HG02763 (cell line): ENCODE results near the gene SUMO2.
"Not testable (repeated sequence)": the region's sequence is repeated elsewhere in the genome, so short reads cannot be mapped to it uniquely, and the experiment has no call there.

Experiments used
- ATAC-seq: cut with Tn5 transposase; IDR thresholded peaks from one replicate; pipeline ENCODE4 v1.9.1; 2021; ENCODE audit warnings: mild to moderate bottlenecking, moderate library complexity; ENCODE audit not compliant: unreplicated experiment

Gene SUMO2

DNA sequence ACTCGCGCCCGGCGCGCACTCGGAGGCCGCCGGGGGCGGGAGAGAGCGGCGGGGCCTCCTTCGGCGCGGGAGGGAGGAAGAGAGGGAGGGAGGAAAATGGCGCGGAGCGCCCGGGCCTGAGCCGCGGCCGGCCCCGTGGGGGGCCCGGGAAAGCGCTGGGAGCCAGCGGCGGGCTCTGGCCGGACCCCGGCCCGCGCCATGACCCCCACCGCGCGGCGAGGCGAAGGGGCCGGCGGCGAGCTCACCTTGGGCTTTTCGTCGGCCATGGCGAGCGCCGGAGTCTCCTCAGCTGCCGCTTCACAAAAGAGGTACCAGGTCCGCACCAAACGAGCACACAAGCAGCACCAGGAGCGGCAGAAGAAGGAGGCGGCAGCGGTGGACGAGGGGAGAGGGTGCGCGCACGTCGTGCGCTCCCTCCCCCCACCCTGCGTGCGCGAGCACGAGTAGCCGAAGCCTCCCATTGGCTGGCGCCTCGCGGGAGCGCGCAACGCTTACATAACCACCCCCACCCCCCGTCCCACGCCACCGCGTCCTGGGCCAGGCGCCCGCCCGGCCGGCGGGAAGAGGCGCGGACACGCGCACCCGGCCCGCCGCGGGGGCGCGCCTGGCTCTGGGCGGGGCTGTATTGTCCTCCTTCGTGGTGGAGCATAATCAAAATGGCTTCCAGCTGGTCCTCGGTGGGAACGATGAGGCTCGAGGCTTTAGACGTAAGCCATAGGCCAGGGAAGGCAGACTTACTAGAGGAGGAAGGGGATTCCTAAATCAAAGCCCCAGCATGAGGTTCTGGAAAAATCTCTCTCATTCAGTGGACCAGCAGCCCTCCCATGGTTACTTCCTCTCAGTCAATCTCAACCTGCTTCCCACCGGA is at the start of gene SUMO2:
SUMO2 (minus strand) TSS at position 391 of the 868 bp plus-strand sequence; CDS start at position 266, 125 bp downstream.
- peak; percentile 79 for ATAC-seq

DNA sequence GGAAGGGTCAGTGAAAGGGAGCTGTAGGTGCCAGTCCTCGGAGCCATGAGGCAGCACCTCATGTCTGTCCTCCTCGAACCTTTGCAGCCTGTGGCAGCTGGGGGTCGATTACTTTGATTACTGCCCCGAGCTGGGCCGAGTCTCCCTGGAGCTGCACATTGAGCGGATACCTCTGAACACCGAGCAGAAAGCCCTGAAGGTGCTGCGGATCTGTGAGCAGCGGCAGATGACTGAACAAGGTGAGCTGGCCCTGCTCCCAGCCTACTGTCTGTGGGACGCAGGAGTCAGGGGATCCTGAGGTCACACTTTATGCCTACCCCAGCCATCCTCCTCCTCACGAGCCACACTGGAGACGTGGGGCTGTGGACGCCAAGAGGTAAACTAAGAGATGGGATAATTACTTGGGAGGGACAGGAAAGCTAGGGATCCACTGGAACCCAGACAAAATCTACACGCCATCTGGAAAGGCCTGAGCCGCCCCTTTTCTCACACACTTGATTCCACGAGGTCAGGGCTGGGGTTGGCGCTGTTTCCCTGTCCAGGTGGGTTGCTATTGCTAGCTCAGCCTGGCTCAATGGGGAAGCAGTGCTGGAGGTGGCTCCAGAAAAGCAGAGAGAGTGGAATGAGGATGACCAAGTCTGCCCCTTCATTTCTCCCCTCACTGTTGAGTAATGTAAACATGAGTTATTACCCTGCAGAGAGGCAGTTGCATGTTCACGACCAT is 49.1 kb upstream of the SUMO2 start:
- ATAC-seq, result no peak

- ATAC-seq, result no peak
These were observed 48.3 kb upstream of the SUMO2 start for GRCh38 chr17:75231071-75231470.

GRCh38 chr17:75228847-75229246 is 46.1 kb upstream of the SUMO2 start:
- no peak for ATAC-seq

GRCh38 chr17:75228305-75228704 is 45.5 kb upstream of the SUMO2 start:
- ATAC-seq, result no peak

GRCh38 chr17:75227729-75228128 is 45.0 kb upstream of the SUMO2 start:
- ATAC-seq, result no peak

GRCh38 chr17:75225016-75225415 is 42.3 kb upstream of the SUMO2 start:
- no peak for ATAC-seq

- ATAC-seq, result no peak
These were observed 37.1 kb upstream of the SUMO2 start for GRCh38 chr17:75219815-75220214.

- ATAC-seq, result no peak
These were observed 35.4 kb upstream of the SUMO2 start for GRCh38 chr17:75218131-75218530.

DNA sequence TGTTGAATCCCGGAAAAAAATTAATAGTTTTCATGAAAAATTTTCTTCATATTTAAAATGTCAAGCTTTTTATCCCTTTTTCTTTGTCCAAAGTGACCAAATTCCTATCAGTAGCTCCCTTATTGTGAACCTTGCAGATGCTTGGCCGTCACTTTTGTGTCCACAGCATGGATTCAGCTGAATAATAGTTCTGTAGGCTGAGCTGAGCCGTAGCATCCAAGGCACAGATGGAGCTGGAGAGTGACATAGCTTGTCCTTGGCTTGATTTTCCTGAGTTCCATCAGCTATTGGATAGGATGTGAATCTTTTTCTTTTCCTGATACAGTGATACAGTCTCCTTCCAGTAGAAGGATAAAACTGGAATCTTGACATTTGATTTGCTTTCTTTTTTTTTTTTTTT is 26.3 kb upstream of the SUMO2 start:
- no peak for ATAC-seq

DNA sequence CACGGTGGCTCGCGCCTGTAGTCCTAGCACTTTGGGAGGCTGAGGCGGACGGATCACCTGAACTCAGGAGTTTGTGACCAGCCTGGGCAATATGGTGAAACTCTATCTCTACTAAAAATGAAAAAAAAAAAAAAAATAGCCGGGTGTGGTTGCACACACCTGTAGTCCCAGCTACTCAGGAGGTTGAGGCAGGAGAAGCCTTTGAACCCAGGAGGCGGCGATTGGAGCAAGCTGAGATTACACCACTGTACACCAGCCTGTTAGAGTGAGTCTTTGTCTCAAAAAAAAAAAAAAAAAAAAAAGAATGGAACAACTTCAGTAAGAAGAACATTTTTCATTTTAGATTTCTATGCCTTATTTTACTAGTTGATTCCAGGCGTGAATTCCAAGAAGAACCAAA is 25.4 kb upstream of the SUMO2 start:
- no peak for ATAC-seq

DNA sequence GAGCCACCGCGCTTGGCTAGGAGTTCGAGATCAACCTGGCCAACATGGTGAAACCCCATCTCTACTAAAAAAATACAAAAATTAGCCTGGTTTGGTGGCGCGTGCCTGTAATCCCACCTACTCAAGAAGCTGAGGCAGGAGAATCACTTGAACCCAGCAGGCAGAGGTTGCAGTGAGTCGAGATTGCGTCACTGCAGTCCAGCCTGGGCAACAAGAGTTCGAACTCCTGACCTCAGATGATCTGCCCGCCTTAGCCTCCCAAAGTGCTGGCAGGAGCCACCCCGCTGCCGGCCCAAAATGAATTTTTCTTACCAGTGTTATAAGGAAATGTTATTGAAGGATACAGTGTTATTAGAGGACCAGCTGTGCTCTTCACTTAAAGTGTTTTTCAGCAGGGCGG is 25.0 kb upstream of the SUMO2 start:
- no peak for ATAC-seq

- ATAC-seq, result not testable (repeated sequence)
These were observed 24.3 kb upstream of the SUMO2 start for GRCh38 chr17:75207050-75207407.

GRCh38 chr17:75205793-75206163 is 23.0 kb upstream of the SUMO2 start:
- no peak for ATAC-seq

DNA sequence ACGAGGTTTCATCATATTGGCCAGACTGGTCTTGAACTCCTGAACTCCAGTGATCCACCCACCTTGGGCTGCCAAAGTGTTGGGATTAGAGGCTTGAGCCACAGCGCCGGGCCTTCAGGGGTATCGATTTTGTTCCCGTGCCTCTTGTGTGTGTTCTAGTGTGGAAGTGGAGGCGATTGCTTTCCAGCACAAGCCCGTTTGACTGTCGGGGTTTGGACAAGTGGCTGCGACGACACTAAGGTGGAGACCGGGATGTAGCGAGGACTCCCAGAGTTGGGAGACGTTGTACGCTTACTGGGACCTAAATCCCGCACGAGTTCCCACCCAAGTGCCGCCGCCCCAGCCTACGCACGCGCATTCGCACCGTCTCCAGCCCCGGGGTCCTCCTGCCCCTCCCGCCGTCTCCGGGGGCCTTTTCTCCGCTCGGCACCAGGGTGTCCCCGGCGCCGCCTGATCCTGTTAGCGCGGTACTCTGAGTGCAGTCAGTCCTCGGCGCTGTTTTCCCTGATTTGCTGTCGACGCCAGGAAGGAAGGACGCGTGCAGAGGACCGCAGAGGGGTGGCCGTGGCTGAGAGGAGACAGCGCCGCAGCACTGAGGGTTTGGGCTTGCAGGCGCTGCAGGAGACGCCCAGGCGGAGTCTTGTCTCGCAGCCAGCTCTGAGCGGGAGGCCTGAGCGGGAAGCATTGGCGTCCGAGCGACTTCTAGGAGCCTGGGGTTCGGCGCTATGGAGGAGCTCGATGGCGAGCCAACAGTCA is 22.5 kb upstream of the SUMO2 start, which contains the start of gene NUP85:
NUP85 (plus strand) TSS at position 643 of the 756 bp plus-strand sequence; CDS start at position 726, 83 bp downstream.
- peak; percentile 67 for ATAC-seq

DNA sequence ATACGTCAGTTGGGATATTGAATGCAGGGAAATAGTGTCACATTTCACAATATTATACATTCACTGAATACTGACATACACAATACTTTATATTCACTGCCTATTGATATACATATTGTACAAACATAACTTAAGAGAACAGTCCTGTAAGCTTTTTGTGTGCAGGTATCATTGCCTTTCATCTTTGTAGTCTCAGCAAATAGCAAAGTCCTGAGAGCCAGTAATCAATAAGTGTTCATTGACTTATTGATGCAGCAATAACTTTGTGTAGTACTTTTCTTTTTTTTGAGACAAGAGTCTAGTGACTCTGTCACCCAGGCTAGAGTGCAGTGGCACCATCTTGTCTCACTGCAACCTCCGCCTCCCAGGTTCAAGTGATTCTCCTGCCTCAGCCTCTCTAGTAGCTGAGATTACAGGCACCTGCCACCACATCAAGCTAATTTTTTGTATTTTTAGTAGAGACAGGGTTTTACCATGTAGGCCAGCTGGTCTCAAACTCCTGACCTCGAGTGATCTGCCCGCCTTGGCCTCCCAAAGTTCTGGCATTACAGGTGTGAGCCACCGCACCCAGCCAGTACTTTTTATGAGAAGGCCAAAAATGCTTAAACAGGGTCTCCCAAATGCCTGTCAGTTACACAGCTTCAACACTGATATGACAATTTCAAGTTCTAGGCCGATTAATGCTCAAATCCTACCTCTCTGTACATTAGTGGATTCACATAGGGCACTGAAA is 17.3 kb upstream of the SUMO2 start:
- no peak for ATAC-seq

GRCh38 chr17:75194879-75195278 is 12.1 kb upstream of the SUMO2 start:
- no peak for ATAC-seq

GRCh38 chr17:75191584-75191983 is 8.8 kb upstream of the SUMO2 start:
- ATAC-seq, result no peak

DNA sequence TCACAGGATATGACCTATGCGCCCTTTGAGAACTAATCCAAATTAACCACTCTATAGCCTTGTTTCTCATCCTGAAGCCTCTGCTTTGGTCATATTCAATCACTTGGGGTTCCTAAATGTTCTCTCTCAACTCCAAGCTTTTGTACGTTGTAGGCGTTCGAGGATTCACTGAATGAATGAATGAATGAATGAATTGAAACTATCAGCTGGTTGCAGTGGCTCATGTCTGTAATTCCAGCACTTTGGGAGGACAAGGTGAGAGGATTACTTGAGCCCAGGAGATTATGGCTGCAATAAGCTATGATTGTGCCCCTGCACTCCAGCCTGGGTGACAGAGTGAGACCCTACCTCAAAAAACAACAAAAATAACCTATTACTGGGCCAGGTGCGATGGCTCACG is 5.9 kb upstream of the SUMO2 start:
- ATAC-seq, result no peak

- no peak for ATAC-seq
These were observed 1.5 kb upstream of the SUMO2 start for GRCh38 chr17:75183999-75184884.
